MM.1S (cell line): ENCODE measurements around the gene TMEM132E.

Experiments
- DNase-seq: peaks from one replicate; pipeline ENCODE4 v3.0.0-alpha.2; 2015
- H2AFZ ChIP-seq: fragments of 300-600 bp; sonication (generic); 2 replicates; pipeline ENCODE4 v1.6.0; 2016; ENCODE audit warnings: antibody characterized with exemption, low read length
- H3F3A ChIP-seq: fragments of 300-600 bp; sonication (generic); 2 replicates; pipeline ENCODE4 v1.6.1; 2016; ENCODE audit warnings: mild to moderate bottlenecking, antibody characterized with exemption, low read length, moderate library complexity, mixed read lengths; ENCODE audit not compliant: insufficient read depth
- H3K27ac ChIP-seq: fragments of 300-600 bp; sonication (generic); 2 replicates; pipeline ENCODE4 v1.5.1; 2016; ENCODE audit warnings: mild to moderate bottlenecking, low read length
- H3K27me3 ChIP-seq: fragments of 300-600 bp; sonication (generic); replicated peaks from 2 replicates; pipeline ENCODE4 v1.6.0; 2016; ENCODE audit warnings: low read length; ENCODE audit not compliant: insufficient read depth
- H3K36me3 ChIP-seq: fragments of 300-600 bp; sonication (generic); replicated peaks from 2 replicates; pipeline ENCODE4 v1.6.1; 2016; ENCODE audit warnings: mild to moderate bottlenecking, low read length, mixed read lengths; ENCODE audit not compliant: insufficient read depth
- H3K4me1 ChIP-seq: fragments of 300-600 bp; sonication (generic); 2 replicates; pipeline ENCODE4 v1.6.1; 2016; ENCODE audit warnings: low read length, mixed read lengths
- H3K4me2 ChIP-seq: fragments of 300-600 bp; sonication (generic); 2 replicates; pipeline ENCODE4 v1.6.0; 2016; ENCODE audit warnings: low read depth, low read length
- H3K4me3 ChIP-seq: fragments of 300-600 bp; sonication (generic); 2 replicates; pipeline ENCODE4 v1.5.1; 2016; ENCODE audit warnings: low read length, mixed read lengths
- H3K79me2 ChIP-seq: fragments of 300-600 bp; sonication (generic); 2 replicates; pipeline ENCODE4 v1.6.1; 2016; ENCODE audit warnings: mixed run types, low read length, mixed read lengths
- H3K9ac ChIP-seq: fragments of 300-600 bp; sonication (generic); 2 replicates; pipeline ENCODE4 v1.6.1; 2016; ENCODE audit warnings: low read length, mixed read lengths
- H3K9me2 ChIP-seq: fragments of 300-600 bp; sonication (generic); replicated peaks from 2 replicates; pipeline ENCODE4 v1.6.1; 2016; ENCODE audit warnings: mild to moderate bottlenecking, low read length, mixed read lengths; ENCODE audit not compliant: insufficient read depth
- H3K9me3 ChIP-seq: fragments of 300-600 bp; sonication (generic); replicated peaks from 2 replicates; pipeline ENCODE4 v1.6.1; 2016; ENCODE audit warnings: mild to moderate bottlenecking, low read length, mixed read lengths; ENCODE audit not compliant: insufficient read depth
- H4K20me1 ChIP-seq: fragments of 300-600 bp; sonication (generic); 2 replicates; pipeline ENCODE4 v1.6.1; 2016; ENCODE audit warnings: mild to moderate bottlenecking, low read length, moderate library complexity, mixed read lengths; ENCODE audit not compliant: insufficient read depth
- CTCF ChIP-seq: fragments of 300-600 bp; sonication (generic); IDR thresholded peaks from 2 replicates; pipeline ENCODE4 v1.5.1; 2016; ENCODE audit warnings: antibody characterized with exemption, low read length, mixed read lengths
- EZH2 ChIP-seq: fragments of 300-600 bp; sonication (generic); optimal IDR thresholded peaks from 2 replicates; pipeline ENCODE3; 2017; ENCODE audit warnings: low read depth, mild to moderate bottlenecking, antibody characterized with exemption, low read length, mixed read lengths
- EZH2phosphoT487 ChIP-seq: fragments of 300-600 bp; sonication (generic); IDR thresholded peaks from 2 replicates; pipeline ENCODE4 v1.6.1; 2018; ENCODE audit warnings: antibody characterized with exemption, low read length

Gene TMEM132E

GRCh38 chr17:34578656-34579016 lies 746 bp upstream of the TMEM132E start:
- no peaks in the 10 kb centered on the region for H3F3A ChIP-seq
- peak overlapping the region; percentile 86; the same call in 1 of the 2 replicates for H3K4me2 ChIP-seq
- H3K4me3 ChIP-seq = peak overlapping the region; percentile 59; the same call in 1 of the 2 replicates
- DNase-seq = no peak
- no peaks in the 10 kb centered on the region for H3K79me2 ChIP-seq
- H4K20me1 ChIP-seq = no peaks in the 10 kb centered on the region
- no peaks in the 10 kb centered on the region for H3K9me2 ChIP-seq
- H3K9me3 ChIP-seq = no peaks in the 10 kb centered on the region
- H3K4me1 ChIP-seq = no peaks in the 10 kb centered on the region
- peaks cover 77% of the 10 kb centered on the region for H3K27me3 ChIP-seq
- no peaks in the 10 kb centered on the region for H3K36me3 ChIP-seq
- H3K27ac ChIP-seq = no peak overlapping the region
- TF ChIP-seq EZH2 (no peak), CTCF (no peak), EZH2phosphoT487 (no peak)
- no peak overlapping the region; the same call in 1 of the 2 replicates for H2AFZ ChIP-seq
- no peak overlapping the region for H3K9ac ChIP-seq

- Histone ChIP-seq H3F3A (no peaks in the 10 kb centered on the region), H3K4me1 (no peaks in the 10 kb centered on the region), H3K9me3 (no peaks in the 10 kb centered on the region), H3K79me2 (no peaks in the 10 kb centered on the region), H3K9ac (no peak overlapping the region), H3K4me2 (peak overlapping the region; percentile 86), H3K9me2 (no peaks in the 10 kb centered on the region), H3K27ac (no peak overlapping the region), H3K27me3 (peaks cover 84% of the 10 kb centered on the region), H2AFZ (peak overlapping the region; percentile 38; the same call in 1 of the 2 replicates), H3K36me3 (no peaks in the 10 kb centered on the region), H4K20me1 (no peaks in the 10 kb centered on the region), H3K4me3 (peak overlapping the region; percentile 59)
- peak; percentile 21 for DNase-seq
- TF ChIP-seq CTCF = no peak
These were observed 750 bp downstream of the TMEM132E start for GRCh38 chr17:34579979-34580684.

- no peak overlapping the region for H3K27ac ChIP-seq
- H3K27me3 ChIP-seq = peaks cover 81% of the 10 kb centered on the region
- TF ChIP-seq CTCF = no peak
- H3F3A ChIP-seq = no peaks in the 10 kb centered on the region
- H3K79me2 ChIP-seq = no peaks in the 10 kb centered on the region
- peak overlapping the region; percentile 59 for H3K4me3 ChIP-seq
- no peaks in the 10 kb centered on the region for H4K20me1 ChIP-seq
- H3K4me1 ChIP-seq = no peaks in the 10 kb centered on the region
- peak overlapping the region; percentile 38; the same call in 1 of the 2 replicates for H2AFZ ChIP-seq
- H3K9ac ChIP-seq = no peak overlapping the region
- H3K9me2 ChIP-seq = no peaks in the 10 kb centered on the region
- DNase-seq = no peak
- H3K9me3 ChIP-seq = no peaks in the 10 kb centered on the region
- H3K36me3 ChIP-seq = no peaks in the 10 kb centered on the region
- peak overlapping the region; percentile 86 for H3K4me2 ChIP-seq
These were observed 1.5 kb downstream of the TMEM132E start for GRCh38 chr17:34580685-34581445.
